T1000 (cell line): ENCODE results near the gene DDX20.

ENCODE experiments used
- DNase-seq: peaks from one replicate; lab custom pipeline; 2025; ENCODE audit warnings: mixed read lengths; lab: John Stamatoyannopoulos, UW

DDX20 gene

DNA sequence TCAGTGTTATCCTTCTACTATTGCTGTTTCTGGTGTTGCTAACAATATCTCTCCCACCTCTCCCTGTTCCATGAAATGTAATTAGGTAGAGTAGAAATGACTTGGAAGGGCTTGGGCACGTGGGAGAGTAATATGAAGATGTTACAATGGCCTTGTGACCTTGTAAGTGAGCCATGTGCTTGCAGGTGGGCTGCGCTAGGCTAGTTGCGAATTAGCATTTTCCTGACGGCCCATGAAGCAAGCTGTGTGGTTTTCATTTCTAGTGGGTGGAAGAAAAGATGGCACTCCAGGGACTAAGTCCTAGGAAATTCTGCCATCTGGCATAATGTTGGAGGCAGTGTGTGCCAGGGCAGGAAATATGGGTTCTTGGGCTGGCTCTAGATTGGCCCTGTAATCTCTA is 7.8 kb upstream of the DDX20 start:
- no peak for DNase-seq

DNA sequence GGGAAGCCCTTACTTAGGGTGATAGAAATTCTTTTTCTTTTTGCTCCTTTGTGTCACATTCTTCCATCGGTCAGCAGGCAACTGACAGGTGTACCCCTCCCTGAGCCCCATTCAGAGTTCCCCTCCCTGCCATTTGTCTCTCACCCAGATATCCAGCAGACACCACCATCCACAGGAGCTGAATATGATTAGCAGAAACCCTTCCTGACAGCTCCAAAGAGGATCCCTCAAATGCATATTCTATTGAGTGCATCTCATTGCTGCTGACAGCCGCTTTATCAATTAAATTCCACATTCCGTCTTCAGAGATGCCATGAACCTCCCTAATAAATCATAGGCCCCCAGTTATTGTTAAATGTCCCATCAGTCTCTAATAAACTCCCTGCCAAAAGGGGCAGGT is 6.1 kb upstream of the DDX20 start:
- no peak for DNase-seq

DNA sequence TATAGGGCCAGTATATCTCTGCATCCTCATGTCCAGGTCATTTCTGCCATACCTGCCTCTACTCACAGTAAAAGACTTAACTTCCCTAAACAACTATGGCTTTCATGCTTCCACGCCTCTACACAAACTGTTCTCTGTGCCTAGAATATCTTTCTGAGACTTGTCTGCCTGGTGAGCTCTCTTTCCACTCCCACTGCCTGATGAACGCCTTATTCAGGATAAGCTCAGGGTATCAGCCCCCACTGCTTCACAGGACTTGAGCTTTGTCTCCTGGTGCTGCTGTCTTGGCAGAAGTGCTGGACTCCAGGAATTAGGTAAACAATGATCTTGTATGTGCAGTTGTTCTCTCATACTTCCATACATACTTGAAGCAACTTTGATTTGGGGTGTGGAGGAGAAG is 4.8 kb upstream of the DDX20 start:
- DNase-seq: no peak

DNA sequence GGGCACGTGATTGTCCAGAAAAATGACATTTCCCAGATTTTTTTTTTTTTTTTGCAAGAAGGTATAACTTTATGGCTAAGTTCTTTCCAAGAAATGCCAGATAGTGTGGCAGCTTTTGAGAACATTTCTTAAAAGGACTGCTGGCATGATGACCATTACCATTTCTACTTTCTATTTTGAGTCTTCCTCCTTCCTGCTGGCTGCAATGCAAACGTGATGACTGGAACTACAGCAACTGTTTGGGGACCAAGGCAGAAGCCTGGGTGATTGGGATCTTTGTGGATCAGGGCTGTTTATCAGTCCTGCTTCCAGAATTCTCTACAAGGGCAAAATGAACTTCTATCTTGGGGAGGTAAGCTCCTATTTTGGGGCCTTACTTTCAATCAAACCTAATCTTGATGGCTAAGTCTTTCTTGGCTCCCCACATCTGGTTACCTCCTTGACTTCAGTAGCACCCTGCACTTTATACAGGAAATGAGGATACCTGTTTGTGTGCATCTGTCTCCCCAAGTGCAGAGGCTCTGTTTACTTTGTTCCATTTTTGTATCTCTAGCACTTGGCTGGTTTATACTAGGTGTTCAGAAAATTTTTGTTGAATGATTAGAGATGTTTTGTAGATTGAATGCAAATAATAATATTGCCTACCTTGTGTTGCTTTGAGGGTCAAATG is 3.7 kb upstream of the DDX20 start:
- no peak for DNase-seq

DNA sequence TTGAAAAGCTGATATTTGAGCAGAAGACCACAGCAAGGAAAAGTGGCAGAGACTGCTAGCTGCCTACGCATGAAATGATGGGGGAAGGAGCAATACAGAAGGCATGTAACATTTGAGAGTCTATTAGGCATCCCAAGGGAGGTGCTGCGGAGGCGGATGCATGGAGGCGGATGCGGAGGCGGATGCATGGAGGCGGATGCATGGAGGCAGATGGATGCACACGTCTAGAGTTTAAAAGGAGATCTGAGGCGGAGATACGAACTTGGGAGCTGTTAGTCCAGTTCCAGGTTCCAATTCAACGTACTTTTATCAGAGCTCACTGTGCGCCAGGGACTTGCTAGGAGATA is 744 bp upstream of the DDX20 start:
- DNase-seq: peak; percentile 46

DNA sequence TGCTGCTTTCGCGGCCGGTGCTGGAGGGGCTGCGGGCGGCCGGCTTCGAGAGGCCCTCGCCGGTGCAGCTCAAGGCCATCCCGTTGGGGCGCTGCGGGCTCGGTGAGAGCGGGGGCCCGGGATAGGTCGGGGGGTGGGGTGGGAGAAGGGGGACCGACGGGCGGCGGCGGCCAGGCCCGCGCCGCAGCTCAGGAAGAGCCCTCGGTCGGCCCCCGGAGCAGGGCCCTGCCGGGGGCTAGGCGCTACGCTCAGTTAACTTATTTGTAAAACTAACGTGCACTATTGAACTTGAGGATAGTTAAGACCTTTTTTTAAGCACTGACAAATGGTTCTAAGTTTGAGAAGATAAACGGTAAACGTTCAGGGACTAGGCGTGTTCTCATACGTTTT is 418 bp downstream of the DDX20 start:
- DNase-seq: no peak

DNA sequence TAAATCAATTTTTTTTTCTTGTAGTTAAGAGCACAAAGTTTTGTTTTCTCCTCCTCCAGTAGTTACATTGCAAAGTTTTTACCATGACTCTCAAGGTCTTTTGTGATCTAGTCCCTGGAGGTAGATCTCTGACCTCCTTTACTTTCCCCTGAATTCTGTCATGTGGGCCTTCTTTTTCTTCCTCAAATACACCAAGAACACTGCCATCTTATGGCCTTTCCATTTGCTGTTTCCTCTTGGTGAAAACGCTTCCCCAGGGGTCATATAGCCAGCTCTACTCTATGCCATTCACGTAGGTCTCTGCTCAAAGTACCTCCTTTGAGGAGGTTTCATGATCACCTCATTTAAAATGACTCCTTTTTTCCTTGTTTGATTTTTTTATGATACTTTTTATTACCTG is 2.7 kb downstream of the DDX20 start:
- DNase-seq: no peak

DNA sequence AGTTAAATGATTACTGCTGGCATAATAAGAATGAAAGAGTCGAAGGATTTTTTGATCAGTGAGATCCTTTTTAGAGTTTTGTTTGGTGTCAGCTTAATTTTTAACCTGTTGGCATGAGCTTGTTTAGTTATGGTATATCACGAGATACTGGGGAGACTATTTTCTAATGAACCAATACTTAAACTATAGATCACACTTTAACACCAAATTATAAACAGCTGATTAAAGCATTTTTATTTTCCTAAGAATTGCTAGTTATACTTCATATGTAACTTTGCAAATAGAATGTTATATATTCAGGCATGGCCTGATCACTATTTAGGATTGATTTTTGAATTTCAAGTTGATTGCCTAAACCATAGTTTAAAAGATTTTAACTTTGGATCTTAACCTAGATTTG is 6.0 kb downstream of the DDX20 start:
- no peak for DNase-seq

DNA sequence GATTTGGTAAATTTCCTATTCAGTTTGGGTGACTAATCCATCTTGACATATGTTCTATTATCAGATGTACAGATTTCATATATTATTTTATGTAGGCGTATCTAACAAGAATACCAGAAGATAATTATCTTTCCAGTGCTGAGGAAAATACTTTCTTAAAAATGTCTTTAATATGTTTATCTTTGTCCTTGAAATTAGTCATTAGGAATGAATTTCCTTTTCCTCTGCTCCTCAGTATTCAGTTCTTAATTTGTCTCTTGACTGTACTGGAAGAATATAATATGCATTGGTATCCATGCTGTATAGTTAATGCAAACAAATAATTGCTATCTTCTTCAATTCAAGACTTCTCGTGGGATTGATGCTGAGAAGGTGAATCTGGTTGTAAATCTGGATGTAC is 6.6 kb downstream of the DDX20 start:
- no peak for DNase-seq

DNA sequence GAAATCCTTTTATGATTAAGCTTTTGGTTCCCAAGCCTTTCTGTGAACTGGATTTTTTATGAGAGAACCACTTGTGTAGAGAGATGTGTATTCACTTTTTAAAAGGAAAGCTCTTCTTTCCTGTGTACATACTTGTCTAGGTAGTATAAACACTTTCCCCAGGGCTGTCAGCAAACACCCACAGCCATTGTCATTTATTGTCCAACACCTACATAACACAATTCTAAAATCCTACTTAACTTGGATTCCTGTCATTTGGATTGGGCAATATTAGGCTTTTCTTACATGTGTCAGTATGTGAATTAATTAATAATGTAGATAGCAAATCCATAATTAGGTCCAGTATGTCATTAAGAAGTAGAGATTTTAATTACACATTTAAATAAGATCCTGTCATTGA is 12.3 kb downstream of the DDX20 start:
- no peak for DNase-seq

DNA sequence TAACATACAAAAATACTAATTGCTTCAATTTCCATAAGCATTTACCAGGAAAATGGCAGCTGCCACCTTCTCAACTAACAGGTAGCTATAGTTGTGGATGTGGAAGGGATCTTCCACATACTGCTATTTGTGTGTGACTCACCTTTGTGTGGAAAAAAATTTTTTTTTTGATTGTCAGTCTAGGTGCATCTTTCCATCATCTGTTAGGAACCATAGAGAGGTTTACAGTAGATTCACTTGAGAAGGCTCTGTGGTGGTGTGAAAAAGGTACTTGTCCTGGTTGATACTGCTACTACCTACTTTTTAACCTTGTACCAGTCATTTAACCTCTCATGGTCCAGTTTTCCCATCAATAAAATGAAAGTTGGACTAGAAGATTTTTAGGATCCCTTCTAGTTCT is 12.9 kb downstream of the DDX20 start:
- no peak for DNase-seq

DNA sequence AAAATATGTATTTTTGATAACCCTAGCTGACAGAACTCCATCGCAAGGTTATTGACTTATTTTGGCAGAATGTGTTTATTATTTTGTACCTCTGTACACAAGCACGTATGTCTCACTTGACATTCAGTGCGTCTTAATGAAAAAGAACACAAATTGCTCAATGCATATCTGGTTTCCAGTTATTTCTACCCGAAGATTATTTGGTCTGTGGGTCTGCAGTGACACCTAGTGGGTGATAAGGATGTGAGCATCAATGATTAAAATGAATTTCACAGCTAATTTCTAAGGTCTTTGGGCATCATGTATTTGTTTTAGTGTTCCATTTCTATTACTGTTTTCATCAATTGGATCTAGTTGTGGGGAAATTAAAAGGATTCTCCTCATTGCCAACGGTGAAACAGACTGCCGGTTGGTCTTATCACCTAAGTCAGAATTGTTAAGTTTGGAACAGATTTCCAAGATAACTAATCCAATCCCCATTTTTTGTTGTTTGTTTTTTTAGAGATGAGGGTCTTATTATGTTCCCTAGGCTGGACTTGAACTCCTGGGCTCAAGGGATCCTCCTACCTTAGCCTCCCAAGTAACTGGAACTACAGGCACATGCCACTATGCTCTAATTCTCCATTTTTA is 13.9 kb downstream of the DDX20 start:
- DNase-seq: no peak

DNA sequence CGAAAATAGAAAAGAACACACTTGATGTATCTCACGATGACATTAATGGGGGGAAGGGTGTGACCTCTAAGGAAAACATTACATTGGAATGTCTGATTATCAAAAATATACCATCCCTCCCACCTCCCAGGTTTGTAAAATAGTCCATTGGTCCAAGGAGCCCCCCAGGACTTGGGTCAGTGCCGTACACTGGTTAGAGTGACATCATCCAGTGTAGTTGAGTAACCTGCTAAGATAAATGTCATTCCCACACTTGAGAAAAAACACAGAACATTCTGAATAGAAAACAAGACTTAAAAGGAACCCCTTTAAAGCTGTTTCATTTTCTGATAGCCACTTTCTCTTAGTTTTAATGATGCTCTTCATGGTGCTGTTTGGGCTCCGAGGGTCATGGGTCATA is 15.2 kb downstream of the DDX20 start:
- no peak for DNase-seq

DNA sequence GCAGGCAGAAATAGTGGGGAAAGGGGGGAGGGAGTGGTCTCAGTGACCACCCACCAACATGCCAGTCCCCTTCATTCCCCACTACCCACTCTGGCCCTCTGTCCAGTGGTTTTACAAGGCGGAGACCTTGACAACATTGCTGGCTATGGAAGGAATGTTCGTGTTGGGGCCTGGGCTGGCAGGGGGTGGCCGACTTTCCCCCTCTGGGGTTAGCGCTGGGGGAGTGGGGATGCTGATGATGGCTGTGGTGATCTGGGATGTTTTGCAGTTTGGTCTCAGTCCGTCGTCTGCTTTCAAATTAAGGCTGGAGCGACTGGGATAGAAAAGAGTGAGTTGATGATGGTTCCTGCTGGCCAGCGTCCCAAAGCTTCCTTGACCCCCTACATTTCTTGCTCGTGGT is 20.3 kb downstream of the DDX20 start:
- DNase-seq: no peak

DNA sequence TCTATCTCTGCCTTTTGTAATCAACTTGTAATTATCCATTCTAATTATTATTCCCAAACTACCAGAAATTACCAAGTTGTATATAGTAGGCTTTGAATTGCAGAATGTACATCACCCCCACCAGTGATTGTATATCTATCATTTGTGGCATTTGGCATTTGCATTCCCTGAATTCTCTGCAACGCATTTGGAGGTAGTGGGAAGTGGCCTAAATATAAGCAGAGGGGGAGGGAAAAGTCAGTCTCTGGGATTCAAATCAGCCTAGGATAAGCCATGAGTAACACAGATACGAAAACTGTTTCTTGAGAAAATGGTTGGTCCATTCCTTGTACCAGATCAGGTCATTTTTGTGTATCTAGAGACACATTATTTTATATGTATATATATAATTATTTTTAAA is 20.7 kb downstream of the DDX20 start:
- no peak for DNase-seq

DNA sequence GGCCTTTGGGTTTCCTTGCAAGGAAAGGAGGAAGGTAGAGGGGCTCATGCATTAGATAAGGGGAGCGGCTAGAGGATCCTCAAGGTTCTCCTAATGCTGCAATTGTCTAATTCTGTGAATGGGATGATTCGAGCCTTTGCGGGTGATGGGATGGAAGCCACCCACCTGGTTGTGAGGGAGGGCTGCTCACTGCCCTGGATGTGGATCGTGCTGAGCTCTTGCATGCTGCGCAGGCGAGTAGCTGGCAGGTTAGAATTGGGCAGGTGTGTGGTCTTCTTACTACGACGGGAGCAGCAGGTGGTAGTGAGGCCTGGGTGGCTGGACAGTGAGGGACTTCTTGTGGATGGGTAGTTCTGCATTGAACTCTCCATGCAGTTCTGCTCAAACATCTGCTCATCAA is 21.2 kb downstream of the DDX20 start:
- no peak for DNase-seq

DNA sequence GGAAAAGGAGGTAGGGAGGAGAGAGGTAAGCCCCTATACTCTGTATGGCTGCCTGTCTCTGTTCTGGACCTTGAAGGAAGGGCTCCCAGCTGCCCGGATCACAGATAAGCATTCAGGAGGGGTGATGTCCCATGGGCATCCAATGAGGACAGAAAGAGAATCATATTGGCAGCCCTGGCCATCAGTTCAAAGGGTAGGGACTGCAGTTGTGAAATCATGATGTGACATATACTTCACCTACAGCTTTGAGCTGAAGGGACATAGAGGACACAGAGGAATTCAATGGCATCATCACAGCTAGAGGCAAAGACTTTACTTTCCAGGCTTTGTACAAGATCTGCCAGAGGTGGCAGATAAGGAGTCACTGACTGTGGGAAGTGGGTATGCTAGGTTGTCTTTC is 21.6 kb downstream of the DDX20 start:
- no peak for DNase-seq

DNA sequence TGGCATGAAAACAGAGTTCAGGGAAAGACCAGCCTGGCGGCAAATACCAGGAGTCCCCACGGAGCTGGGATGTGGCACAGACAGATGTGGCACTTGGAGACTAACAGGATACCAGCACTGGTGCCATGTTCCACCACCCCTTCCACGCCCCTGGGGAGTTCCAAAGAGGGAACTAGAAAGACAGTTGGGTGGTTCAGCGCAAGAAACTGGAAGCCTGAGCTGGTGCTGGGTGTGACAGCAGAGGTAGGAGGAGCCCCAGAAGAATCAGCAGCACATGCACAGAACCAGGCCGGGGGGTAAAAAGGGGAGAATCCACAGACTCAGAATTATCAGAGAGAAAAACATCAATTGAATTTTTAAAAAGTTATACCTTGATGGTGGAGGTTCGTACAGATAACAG is 22.4 kb downstream of the DDX20 start:
- DNase-seq: no peak

DNA sequence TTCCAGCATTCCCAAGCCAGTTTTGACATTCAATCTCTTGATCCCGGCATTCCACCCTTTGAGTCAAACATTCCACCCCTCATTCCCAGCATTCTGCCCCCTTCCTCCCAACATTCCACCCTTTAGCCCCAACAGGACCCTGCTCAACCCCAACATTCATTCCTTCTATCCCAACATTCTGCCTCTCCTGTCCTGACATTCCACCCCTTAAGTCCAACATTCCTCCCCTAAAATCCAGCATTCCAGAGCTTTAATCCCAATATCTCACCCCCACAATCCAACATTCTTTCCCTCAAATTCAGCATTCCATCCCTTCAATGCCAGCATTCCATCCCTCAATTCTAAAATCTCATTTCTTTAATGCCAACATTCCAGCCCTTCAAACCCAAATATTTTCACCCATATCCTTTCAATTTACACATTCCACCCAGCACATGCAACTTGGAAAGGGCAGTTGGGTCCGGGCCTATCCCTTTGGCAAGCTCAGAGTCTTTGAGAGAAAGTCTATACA is 22.9 kb downstream of the DDX20 start:
- no peak for DNase-seq

DNA sequence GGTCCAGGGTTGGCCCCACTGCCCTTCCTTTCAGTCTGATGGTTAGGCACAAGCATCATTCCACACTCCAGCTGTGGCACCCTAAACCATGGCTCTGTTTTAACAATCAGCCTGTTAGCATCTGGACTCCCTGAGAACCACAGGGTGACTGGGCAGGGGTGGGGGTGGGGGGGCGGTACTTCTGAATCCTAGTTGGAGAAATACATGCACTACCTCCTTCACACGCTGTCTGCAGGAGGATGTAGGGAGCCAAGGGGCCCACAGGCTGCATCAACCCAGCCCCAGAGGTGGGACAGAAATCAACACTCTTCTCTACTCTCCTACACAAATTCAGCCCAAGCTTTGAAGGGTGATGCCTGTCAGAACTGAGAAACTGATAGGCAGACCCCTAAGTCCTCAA is 23.8 kb downstream of the DDX20 start:
- DNase-seq: no peak

DNA sequence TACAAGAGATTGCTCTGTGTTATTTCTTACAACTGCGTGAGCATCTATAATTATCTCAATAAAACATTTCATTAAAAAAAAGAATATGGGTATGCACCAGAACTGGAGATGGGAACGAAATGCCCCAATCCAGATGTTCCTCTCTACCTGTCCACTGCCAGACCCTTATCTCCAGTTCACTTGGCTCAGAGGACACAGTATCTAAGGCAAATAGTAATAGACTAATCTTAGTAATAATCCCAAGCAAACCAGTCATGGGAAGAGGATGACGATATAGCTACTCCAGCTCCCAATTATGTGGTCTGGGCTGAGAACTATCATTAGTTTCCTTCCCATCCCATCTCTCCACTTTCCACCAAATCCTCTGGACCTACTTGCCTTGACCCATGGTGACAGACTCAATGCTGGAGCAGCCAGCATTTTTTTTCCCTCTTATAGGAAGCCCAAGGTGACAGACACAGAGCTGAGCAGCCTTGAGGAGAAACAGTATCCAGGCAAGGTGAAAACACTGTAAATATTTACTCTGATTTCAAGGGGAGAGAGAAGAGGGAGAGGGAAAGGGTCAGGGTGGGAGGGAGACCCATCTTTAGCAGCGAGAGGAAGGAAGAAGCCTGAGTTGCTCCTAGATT is 28.7 kb downstream of the DDX20 start:
- no peak for DNase-seq

DNA sequence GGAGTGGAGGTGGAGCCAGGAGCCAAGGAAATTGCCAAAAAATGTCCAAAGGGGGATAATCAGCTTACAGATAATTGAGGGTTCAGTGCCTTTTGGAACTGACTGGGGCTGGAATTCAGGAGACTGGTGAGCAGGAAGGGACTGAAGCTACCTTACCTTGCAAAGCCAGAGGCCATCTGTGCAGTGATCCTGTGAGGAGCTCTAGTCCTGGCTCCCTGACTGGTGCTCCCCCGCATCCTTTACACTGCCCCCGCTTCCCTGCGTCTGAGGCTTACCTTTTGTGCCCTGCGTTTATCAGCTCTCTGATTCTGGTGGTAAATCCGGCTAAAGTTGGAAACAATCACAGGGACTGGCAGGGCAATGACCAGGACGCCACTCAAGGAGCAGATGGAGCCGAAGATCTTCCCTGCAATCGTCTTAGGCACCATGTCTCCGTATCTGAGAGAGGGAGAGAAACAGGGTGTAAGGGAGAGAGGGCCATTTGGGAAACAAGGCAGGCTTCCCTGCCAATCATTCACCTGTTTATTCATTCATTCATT is 31.0 kb downstream of the DDX20 start:
- DNase-seq: no peak

DNA sequence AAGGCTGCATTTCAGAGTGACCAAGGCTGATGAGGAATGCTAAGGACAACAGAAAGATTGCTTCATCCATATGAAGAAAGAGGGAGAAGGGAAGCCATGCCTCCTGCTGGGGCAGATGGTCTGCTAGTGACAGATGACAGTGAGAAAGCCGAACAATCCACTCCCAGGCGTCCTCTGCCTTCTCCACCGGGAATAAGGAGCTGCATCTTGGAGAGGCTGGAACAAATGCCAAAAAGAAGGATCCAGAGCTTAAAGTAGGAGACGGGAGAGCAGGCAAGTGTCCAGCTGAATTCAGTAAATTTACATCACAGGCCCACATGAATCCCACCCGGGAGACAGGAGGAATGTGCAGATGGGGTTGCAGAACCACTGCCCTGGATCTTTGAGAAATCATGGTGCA is 33.4 kb downstream of the DDX20 start:
- no peak for DNase-seq
